Measurements from ENCODE around the gene UBB.
A peak's percentile ranks its signal among the peaks of the same experiment; 100 is the strongest.

UBB gene

DNA sequence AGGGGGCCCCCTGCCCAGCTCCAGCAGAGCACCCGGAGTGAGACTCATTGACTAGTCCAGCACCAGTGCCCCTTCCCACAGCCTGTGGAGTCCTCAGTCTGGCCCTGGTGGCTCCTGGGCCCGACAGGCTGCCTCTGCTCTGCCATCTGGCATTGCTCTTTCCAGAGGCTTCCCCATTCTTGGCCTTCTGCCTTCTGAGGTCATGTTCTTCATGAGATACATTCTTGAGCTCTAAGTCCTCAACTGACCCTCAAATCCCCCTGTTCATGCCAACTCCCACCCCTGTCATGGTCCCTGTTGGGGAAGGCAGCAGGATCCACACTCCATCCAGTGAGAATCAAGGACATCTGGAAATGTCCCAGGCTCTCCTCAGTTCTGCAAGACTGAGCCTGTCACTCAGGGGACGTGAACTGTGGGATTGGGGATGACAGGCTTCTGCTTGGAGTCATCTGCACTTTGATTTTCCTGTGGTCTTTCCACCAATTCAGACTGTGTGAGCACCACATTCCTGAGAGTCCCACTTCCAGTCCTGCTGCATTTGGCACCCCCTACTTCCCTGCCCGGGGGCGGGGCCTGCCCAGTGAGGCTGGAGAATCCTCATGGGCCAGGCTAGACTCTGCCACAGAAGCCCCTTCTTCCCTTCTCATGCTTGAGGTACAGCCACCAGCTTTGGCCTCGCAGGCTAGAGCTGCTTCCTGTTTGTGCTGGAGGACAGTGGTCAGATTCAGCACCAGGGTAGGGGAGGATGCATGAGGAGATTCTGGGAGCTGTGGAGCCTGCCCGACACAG is 37.2 kb downstream of the UBB start:
- TF ChIP-seq TAF1 (IDR thresholded peaks at IDR 0.05; ENCODE audit: borderline replicate concordance, insufficient read depth, low read length), result no peak
- no peak for TF ChIP-seq FOXP2 (optimal IDR thresholded peaks at IDR 0.05; ENCODE audit: borderline replicate concordance, extremely low read depth, extremely low read length, insufficient read depth)
- TF ChIP-seq, protein P1, sequence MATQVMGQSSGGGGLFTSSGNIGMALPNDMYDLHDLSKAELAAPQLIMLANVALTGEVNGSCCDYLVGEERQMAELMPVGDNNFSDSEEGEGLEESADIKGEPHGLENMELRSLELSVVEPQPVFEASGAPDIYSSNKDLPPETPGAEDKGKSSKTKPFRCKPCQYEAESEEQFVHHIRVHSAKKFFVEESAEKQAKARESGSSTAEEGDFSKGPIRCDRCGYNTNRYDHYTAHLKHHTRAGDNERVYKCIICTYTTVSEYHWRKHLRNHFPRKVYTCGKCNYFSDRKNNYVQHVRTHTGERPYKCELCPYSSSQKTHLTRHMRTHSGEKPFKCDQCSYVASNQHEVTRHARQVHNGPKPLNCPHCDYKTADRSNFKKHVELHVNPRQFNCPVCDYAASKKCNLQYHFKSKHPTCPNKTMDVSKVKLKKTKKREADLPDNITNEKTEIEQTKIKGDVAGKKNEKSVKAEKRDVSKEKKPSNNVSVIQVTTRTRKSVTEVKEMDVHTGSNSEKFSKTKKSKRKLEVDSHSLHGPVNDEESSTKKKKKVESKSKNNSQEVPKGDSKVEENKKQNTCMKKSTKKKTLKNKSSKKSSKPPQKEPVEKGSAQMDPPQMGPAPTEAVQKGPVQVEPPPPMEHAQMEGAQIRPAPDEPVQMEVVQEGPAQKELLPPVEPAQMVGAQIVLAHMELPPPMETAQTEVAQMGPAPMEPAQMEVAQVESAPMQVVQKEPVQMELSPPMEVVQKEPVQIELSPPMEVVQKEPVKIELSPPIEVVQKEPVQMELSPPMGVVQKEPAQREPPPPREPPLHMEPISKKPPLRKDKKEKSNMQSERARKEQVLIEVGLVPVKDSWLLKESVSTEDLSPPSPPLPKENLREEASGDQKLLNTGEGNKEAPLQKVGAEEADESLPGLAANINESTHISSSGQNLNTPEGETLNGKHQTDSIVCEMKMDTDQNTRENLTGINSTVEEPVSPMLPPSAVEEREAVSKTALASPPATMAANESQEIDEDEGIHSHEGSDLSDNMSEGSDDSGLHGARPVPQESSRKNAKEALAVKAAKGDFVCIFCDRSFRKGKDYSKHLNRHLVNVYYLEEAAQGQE (IDR thresholded peaks at IDR 0.05; ENCODE audit: insufficient read depth in 1 of 2, low read depth in 2 of 2, low read length in 2 of 2), result peak; percentile 44 to 52; a peak in 1 of 4 replicates

DNA sequence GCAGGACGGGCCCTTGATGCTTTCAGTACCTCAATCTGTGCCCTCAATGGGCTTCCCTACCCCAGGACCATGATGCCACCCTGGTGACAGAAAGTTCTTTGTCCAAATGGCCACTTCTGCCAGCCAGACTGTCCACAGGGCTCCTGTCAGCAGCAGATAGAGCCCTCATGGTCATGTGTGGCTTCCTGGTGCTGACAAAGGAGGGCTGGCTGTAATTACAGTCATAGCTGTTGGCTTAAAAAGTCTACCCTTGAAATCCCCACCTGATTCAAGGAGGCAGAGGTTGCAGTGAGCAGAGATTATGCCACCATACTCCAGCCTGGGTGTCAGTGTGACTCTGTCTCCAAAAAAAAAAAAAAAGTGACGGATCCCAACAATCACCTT is 37.8 kb downstream of the UBB start:
- no peak for TF ChIP-seq POLR2AphosphoS5 (IDR thresholded peaks at IDR 0.05; ENCODE audit: low read depth, low read length)
- TF ChIP-seq, protein P1 (IDR thresholded peaks at IDR 0.05; ENCODE audit: insufficient read depth in 1 of 2, low read depth in 2 of 2, low read length in 2 of 2), result no peak; a peak in 1 of 4 replicates
- TF ChIP-seq SIN3A (IDR thresholded peaks at IDR 0.05; ENCODE audit: borderline replicate concordance, insufficient read depth, low read length), result no peak
- no peak for TF ChIP-seq TAF1 (IDR thresholded peaks at IDR 0.05; ENCODE audit: borderline replicate concordance, insufficient read depth, low read length)
- TF ChIP-seq FOXP2 (optimal IDR thresholded peaks at IDR 0.05; ENCODE audit: borderline replicate concordance, extremely low read depth, extremely low read length, insufficient read depth), result no peak

DNA sequence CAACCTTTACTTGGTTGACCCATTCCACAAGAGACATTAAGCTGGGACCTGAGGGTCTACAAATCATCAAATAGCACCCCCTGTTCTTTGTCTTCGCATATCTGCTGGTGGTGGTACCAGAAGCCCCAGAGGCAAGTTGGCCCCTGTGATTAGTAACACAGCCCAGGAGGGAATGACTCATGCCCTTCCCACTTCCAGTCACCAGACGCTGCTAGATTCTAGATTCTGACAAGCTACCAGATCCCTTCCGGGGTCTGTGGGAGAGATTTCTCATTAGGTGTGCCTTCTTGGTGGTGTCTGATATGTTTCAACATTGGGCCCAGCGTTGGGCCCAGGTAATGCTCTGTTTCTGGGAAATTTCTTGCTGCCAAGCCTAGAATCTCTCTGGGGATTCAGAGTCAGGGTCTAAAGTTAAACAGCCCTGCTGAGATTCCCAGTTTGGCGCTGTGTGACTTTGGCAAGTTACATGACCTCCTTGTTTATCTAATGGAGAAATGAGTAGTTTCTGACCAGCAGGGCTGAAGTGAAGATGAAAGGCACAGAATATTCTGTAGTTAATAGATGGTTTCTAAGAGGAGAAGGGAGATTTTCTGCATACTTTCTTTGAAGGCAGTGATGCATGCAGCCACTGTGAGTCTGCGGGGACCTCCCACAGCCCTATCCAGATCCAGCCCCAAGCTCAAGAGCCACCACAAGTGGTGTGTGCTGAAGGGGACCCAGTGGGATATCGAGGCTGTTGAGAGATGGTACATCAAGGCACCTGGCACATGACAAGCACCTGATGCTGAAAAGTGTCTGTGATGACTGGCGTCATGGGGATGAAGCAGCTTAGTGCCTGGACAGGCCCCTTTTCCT is 38.4 kb downstream of the UBB start:
- no peak for TF ChIP-seq SIN3A (IDR thresholded peaks at IDR 0.05; ENCODE audit: borderline replicate concordance, insufficient read depth, low read length)
- no peak for TF ChIP-seq POLR2AphosphoS5 (IDR thresholded peaks at IDR 0.05; ENCODE audit: low read depth, low read length)
- TF ChIP-seq FOXP2 (optimal IDR thresholded peaks at IDR 0.05; ENCODE audit: borderline replicate concordance, extremely low read depth, extremely low read length, insufficient read depth), result no peak
- no peak for TF ChIP-seq TAF1 (IDR thresholded peaks at IDR 0.05; ENCODE audit: borderline replicate concordance, insufficient read depth, low read length)
- TF ChIP-seq, protein P1 (IDR thresholded peaks at IDR 0.05; ENCODE audit: insufficient read depth in 1 of 2, low read depth in 2 of 2, low read length in 2 of 2), result no peak

DNA sequence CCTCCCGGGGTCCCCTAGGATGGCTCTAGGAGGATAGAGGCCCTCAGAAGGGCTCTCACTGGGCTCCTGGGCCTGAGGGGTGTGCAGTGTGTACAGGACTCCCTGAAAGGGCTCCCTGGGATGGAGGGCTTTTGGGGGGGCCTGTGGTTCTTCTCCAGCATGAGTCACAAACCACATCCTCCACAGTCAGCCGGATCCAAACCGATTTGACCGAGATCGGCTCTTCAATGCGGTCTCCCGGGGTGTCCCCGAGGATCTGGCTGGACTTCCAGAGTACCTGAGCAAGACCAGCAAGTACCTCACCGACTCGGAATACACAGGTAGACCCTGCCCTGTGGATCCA is 39.0 kb downstream of the UBB start:
- TF ChIP-seq, protein P1 (IDR thresholded peaks at IDR 0.05; ENCODE audit: insufficient read depth in 1 of 2, low read depth in 2 of 2, low read length in 2 of 2), result no peak
- TF ChIP-seq TAF1 (IDR thresholded peaks at IDR 0.05; ENCODE audit: borderline replicate concordance, insufficient read depth, low read length) (no peak), FOXP2 (optimal IDR thresholded peaks at IDR 0.05; ENCODE audit: borderline replicate concordance, extremely low read depth, extremely low read length, insufficient read depth) (no peak), POLR2AphosphoS5 (IDR thresholded peaks at IDR 0.05; ENCODE audit: low read depth, low read length) (no peak), SIN3A (IDR thresholded peaks at IDR 0.05; ENCODE audit: borderline replicate concordance, insufficient read depth, low read length) (no peak)
